Thyroid gland (tissue), 4 donors: Measurements from ENCODE around the gene PSMB4.

Source experiments
- POLR2A ChIP-seq, 2 donors: fragments of 450-650 bp; IDR thresholded peaks; one replicate each; pipeline ENCODE4 v1.6.1; 2017; ENCODE audit warnings: antibody characterized with exemption in 2 of 2, mild to moderate bottlenecking in 2 of 2, moderate library complexity in 1 of 2
- TF ChIP-seq, protein P1 (sequence below), 6 experiments: fragments of 200-600 bp in 3 of 6; fragments of 450-650 bp in 3 of 6; sonication (generic) in 3 of 6; IDR thresholded peaks; one replicate each; pipeline ENCODE4 v1.5.1; 2016 to 2019; ENCODE audit warnings: antibody characterized with exemption in 6 of 6, mild to moderate bottlenecking in 2 of 6, inconsistent platforms in 1 of 6, moderate library complexity in 1 of 6

DNA sequence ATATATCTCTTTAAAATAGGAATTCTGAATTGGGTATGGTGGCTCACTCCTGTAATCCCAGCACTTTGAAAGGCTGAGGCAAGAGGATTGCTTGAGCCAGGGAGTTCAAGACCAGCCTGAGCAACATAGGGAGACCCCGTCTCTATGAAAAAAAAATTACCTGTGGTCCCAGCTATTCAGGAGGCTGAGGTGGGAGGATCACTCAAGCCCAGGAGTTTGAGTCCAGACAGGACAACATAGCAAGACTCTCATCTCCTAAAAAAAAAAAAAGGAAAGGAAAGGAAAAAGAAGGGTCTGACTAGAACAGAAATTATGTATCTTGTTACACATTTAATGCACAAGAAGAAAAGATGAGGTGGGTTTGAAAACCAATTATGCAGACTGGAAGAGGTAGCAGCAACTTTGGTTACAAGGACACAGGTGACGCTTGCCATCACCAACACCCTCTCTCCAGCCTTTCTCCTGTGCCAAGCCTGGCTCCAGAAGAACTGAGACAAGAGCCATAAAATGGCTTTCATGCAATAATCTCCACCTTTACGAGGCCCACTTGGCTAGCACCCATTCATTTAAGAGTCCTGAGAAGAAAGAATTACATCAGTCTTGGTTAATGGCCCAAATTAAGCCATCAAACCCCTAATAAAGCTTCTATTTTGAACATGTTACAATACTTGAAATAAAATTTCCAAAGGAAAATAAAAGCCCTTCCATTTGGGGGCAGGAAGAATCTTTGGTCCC lies 22.1 kb upstream of the PSMB4 start:
- no peak for TF ChIP-seq POLR2A (IDR thresholded peaks at IDR 0.05)
- TF ChIP-seq, protein P1, sequence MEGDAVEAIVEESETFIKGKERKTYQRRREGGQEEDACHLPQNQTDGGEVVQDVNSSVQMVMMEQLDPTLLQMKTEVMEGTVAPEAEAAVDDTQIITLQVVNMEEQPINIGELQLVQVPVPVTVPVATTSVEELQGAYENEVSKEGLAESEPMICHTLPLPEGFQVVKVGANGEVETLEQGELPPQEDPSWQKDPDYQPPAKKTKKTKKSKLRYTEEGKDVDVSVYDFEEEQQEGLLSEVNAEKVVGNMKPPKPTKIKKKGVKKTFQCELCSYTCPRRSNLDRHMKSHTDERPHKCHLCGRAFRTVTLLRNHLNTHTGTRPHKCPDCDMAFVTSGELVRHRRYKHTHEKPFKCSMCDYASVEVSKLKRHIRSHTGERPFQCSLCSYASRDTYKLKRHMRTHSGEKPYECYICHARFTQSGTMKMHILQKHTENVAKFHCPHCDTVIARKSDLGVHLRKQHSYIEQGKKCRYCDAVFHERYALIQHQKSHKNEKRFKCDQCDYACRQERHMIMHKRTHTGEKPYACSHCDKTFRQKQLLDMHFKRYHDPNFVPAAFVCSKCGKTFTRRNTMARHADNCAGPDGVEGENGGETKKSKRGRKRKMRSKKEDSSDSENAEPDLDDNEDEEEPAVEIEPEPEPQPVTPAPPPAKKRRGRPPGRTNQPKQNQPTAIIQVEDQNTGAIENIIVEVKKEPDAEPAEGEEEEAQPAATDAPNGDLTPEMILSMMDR (IDR thresholded peaks at IDR 0.05): no peak
